WERI-Rb-1 (cell line): ENCODE results near the gene PBX1.
A peak's percentile ranks its signal among the peaks of the same experiment; 100 is the strongest.

Source experiments
- DNase-seq: peaks from one replicate; pipeline ENCODE4 v3.0.0-alpha.2; 2020
- H3K27ac ChIP-seq: fragments of 250-450 bp; sonication (Bioruptor Pico); 2 replicates; pipeline ENCODE4 v1.5.1; 2020; ENCODE audit warnings: mild to moderate bottlenecking, moderate library complexity
- H3K27me3 ChIP-seq: fragments of 250-450 bp; sonication (Bioruptor Pico); 2 replicates; pipeline ENCODE4 v1.5.1; 2021; ENCODE audit warnings: mild to moderate bottlenecking, low read depth, moderate library complexity; ENCODE audit not compliant: insufficient read depth, severe bottlenecking
- H3K36me3 ChIP-seq: fragments of 250-450 bp; sonication (Bioruptor Pico); 2 replicates; pipeline ENCODE4 v1.5.1; 2020; ENCODE audit warnings: mild to moderate bottlenecking, moderate library complexity
- H3K4me3 ChIP-seq: 2 replicates; pipeline ENCODE4 v1.5.1; 2011; ENCODE audit warnings: low read depth, mild to moderate bottlenecking, control low read depth, low read length
- H3K9me3 ChIP-seq: fragments of 250-450 bp; sonication (Bioruptor Pico); 2 replicates; pipeline ENCODE4 v1.5.1; 2021; ENCODE audit warnings: mild to moderate bottlenecking, moderate library complexity; ENCODE audit not compliant: severe bottlenecking
- TF ChIP-seq, protein P1 (sequence below): IDR thresholded peaks from 2 replicates; pipeline ENCODE4 v1.5.1; 2011; ENCODE audit warnings: low read depth, mild to moderate bottlenecking, control low read depth, inconsistent platforms, low read length

Gene PBX1

DNA sequence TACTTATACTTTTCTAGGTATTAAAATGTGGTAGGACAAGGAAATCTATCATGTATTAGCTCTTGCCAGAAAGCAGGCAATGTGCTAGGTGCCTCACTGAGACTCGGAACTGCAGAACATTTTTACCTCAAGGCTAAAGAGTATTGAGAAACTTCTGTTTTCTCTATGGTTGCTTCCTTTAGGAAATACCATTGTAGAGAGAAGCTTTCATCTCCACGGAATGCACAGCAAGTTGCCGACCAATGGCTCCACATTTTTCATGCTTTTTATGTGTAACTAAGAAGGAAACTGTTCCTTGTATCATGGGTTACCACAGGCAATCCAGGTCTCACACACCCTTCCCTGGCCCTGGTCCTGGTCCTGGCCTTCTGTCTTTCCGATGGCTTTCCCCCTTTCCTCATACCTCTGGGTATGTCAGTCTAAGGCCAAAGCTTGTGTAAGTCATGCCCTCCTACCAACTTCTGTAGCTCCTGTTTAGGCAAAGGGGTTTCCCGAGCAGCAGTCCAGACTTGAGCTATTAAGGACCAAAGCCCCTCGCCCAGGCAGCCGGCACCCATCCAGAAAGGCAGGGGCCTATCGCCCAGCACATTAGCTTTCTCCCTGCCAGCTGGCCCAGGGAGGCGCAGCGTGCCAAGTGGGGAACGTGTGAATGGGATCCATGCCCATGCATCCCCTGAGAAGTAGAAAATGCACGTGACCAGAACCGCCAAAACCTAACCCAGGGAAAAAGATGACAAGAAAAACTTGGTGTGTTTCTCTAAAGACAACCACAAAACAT lies 225.0 kb downstream of the PBX1 start:
- TF ChIP-seq, protein P1, sequence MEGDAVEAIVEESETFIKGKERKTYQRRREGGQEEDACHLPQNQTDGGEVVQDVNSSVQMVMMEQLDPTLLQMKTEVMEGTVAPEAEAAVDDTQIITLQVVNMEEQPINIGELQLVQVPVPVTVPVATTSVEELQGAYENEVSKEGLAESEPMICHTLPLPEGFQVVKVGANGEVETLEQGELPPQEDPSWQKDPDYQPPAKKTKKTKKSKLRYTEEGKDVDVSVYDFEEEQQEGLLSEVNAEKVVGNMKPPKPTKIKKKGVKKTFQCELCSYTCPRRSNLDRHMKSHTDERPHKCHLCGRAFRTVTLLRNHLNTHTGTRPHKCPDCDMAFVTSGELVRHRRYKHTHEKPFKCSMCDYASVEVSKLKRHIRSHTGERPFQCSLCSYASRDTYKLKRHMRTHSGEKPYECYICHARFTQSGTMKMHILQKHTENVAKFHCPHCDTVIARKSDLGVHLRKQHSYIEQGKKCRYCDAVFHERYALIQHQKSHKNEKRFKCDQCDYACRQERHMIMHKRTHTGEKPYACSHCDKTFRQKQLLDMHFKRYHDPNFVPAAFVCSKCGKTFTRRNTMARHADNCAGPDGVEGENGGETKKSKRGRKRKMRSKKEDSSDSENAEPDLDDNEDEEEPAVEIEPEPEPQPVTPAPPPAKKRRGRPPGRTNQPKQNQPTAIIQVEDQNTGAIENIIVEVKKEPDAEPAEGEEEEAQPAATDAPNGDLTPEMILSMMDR: no peak
- Histone ChIP-seq H3K27ac (no peak overlapping the region), H3K36me3 (no peaks in the 10 kb centered on the region), H3K9me3 (no peaks in the 10 kb centered on the region), H3K4me3 (no peak overlapping the region), H3K27me3 (no peaks in the 10 kb centered on the region)
- DNase-seq: no peak

DNA sequence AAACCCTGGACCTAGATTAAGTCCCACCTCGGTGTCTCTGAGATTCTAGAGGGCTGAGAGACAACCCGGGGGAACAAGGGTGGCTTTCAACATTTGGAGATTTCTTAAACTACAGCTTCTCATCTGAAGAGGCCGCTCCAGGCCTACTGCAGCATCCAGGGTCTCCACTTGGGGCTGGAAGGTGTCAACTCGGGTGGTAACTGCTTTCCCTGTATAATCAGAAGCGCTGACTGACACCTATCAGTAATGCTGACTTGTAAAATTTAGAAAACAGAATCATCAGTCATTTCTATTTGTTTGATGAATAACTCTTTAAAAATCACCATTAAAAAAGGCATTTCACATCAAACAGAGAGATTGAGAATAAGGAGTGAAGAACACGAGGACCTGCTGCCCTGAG lies 226.0 kb downstream of the PBX1 start:
- H3K27ac ChIP-seq: no peak overlapping the region
- no peak overlapping the region for H3K4me3 ChIP-seq
- DNase-seq: no peak
- no peaks in the 10 kb centered on the region for H3K27me3 ChIP-seq
- no peaks in the 10 kb centered on the region for H3K36me3 ChIP-seq
- TF ChIP-seq, protein P1: no peak
- no peaks in the 10 kb centered on the region for H3K9me3 ChIP-seq

- Histone ChIP-seq H3K9me3 (no peaks in the 10 kb centered on the region), H3K36me3 (no peaks in the 10 kb centered on the region), H3K27me3 (no peaks in the 10 kb centered on the region), H3K4me3 (no peak overlapping the region), H3K27ac (no peak overlapping the region; the same call in 1 of the 2 replicates)
- TF ChIP-seq, protein P1: no peak
- DNase-seq: peak; percentile 41
Measured at GRCh38 chr1:164785841-164786534, 227.0 kb downstream of the PBX1 start.

DNA sequence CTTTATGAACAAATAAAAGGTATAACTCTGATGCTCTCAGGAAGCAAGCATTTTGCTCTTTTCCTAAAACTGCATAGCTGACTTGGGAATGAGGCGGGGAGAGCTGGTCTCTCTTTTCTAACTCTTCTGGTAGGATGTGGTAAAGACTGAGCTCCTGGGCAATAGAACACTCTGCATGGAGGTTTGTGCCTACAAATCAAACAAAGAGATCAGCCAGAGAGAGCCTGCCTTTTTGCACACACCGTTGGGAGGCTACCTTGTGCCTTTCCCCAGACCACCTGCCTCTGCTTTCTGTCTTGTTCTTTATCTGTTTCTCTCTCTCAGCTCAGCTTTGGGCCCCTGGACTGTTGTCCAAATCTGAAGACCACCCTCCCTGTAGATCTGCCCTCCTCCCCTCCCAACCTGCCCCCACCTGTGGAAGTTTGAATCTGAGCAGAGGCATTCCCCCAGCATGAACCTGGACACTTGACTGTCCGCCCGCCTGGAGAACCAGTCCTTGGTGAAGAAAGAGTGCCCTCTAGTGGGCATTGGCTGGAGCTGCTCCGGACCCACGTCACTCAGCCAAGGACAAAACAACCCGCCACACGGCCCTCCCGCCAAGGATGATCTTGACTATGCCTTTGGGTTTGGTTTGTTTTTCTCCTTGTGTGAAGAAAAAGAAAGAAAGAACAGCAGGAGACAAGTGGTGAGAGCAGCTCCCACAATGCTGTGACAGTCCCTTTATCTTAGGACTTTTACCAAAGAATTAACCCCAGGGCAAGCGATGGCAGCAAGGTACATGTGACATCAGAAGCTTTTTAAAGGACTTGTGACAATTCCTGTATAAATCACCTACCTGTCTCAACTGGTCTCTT lies 228.2 kb downstream of the PBX1 start:
- DNase-seq: peak; percentile 85
- peak overlapping the region; percentile 70 for H3K27ac ChIP-seq

DNA sequence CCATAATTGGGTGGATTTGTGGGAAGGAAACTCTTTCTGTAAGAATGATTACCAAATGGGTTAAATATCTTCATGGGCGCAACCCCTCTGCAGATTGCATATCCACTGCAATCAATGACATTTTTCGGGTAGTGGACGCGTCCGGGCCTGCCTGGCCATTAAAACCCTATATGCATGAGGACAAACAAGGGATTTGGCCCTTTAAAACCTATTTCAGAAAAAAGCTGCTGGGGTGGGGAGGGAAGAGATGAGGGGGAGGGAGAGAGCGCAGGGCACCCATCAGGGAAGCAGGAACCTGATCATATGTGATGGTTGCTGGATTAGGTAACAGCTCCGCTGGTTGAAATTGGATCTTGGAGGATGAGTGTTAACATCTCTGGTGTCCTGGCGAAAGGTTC lies 228.8 kb downstream of the PBX1 start:
- Histone ChIP-seq H3K9me3 (no peaks in the 10 kb centered on the region), H3K36me3 (no peaks in the 10 kb centered on the region), H3K27ac (peak overlapping the region; percentile 70), H3K27me3 (no peaks in the 10 kb centered on the region), H3K4me3 (peak overlapping the region; percentile 34)
- DNase-seq: peak; percentile 79
- TF ChIP-seq, protein P1: no peak

More for the DNA sequence above, 228.2 kb downstream of the PBX1 start:
- no peaks in the 10 kb centered on the region for H3K36me3 ChIP-seq
- H3K9me3 ChIP-seq: no peaks in the 10 kb centered on the region
- H3K4me3 ChIP-seq: peak overlapping the region; percentile 34
- TF ChIP-seq, protein P1: peak; percentile 91
- H3K27me3 ChIP-seq: no peaks in the 10 kb centered on the region
